GM12891 (cell line): ENCODE results near the gene LCK.

Experiments
- DNase-seq: peaks from one replicate; pipeline ENCODE4 v3.0.0; 2011; ENCODE audit warnings: low spot score; ENCODE audit not compliant: insufficient read length
- FAIRE-seq: peaks from 2 replicates; lab custom pipeline; 2011; peaks lifted over from hg19 to GRCh38; lab: Jason Lieb, UNC
- PAX5 ChIP-seq: IDR thresholded peaks from 2 replicates; pipeline ENCODE4 v1.6.1; 2011; ENCODE audit warnings: low read length, moderate library complexity, mild to moderate bottlenecking; ENCODE audit not compliant: insufficient read depth, severe bottlenecking
- POLR2A ChIP-seq: IDR thresholded peaks from 2 replicates; pipeline ENCODE4 v1.6.1; 2011; ENCODE audit warnings: low read depth, low read length, control low read depth
- POLR2AphosphoS5 ChIP-seq: IDR thresholded peaks from 2 replicates; pipeline ENCODE4 v1.6.1; 2011; ENCODE audit warnings: low read depth, low read length, control low read depth
- POU2F2 ChIP-seq: IDR thresholded peaks from 2 replicates; pipeline ENCODE4 v1.6.1; 2011; ENCODE audit warnings: low read depth, mild to moderate bottlenecking, control low read depth, low read length, moderate library complexity
- SPI1 ChIP-seq: IDR thresholded peaks from 2 replicates; pipeline ENCODE4 v1.6.1; 2011; ENCODE audit warnings: low read depth, low read length, control low read depth
- TAF1 ChIP-seq: IDR thresholded peaks from 2 replicates; pipeline ENCODE4 v1.6.1; 2011; ENCODE audit warnings: low read depth, low read length, control low read depth

LCK gene

GRCh38 chr1:32234792-32235191, 16.3 kb upstream of the LCK start:
- FAIRE-seq (no peak), DNase-seq (no peak)
- TF ChIP-seq POLR2A (no peak), POLR2AphosphoS5 (no peak), SPI1 (no peak), TAF1 (no peak), PAX5 (no peak), POU2F2 (no peak)

GRCh38 chr1:32239337-32239736, 11.7 kb upstream of the LCK start:
- DNase-seq (no peak), FAIRE-seq (no peak)
- no peak for TF ChIP-seq POLR2A
- TF ChIP-seq SPI1 = no peak
- TF ChIP-seq PAX5 = no peak
- no peak for TF ChIP-seq POLR2AphosphoS5
- no peak for TF ChIP-seq TAF1
- TF ChIP-seq POU2F2 = no peak

- FAIRE-seq (no peak), DNase-seq (no peak)
- TF ChIP-seq POLR2AphosphoS5 = no peak
- TF ChIP-seq TAF1 = no peak
- no peak for TF ChIP-seq PAX5
- no peak for TF ChIP-seq SPI1
These were observed 11.3 kb upstream of the LCK start for GRCh38 chr1:32239790-32240139.

GRCh38 chr1:32240140-32240951, 10.7 kb upstream of the LCK start:
- peak; percentile 82 for FAIRE-seq
- TF ChIP-seq SPI1 (0 out of 2 replicates have a peak, but pooled peaks have one; percentile 33), PAX5 (no peak)
- DNase-seq = no peak

GRCh38 chr1:32241001-32241763, 9.9 kb upstream of the LCK start:
- FAIRE-seq = peak; percentile 58

GRCh38 chr1:32242341-32242851, 8.7 kb upstream of the LCK start:
- no peak for FAIRE-seq
- no peak for DNase-seq
- no peak for TF ChIP-seq TAF1
- TF ChIP-seq SPI1 = peak; percentile 57

More at GRCh38 chr1:32241001-32241763, 9.9 kb upstream of the LCK start:
- peak; percentile 57 for DNase-seq
- TF ChIP-seq POLR2AphosphoS5 = no peak
- peak; percentile 40 for TF ChIP-seq PAX5

- no peak for FAIRE-seq
- no peak for TF ChIP-seq POU2F2
- no peak for TF ChIP-seq TAF1
- no peak for TF ChIP-seq SPI1
- no peak for TF ChIP-seq POLR2AphosphoS5
- TF ChIP-seq POLR2A = no peak
- no peak for TF ChIP-seq PAX5
- no peak for DNase-seq
These were observed 4.2 kb upstream of the LCK start, which contains the start of gene FAM167B for GRCh38 chr1:32246888-32247273. Gene FAM167B (plus strand): TSS chr1:32247222. CDS start chr1:32247422, 200 bp downstream.

GRCh38 chr1:32247452-32247851, 3.6 kb upstream of the LCK start:
- TF ChIP-seq POLR2A (no peak), SPI1 (no peak), PAX5 (no peak), POU2F2 (no peak), POLR2AphosphoS5 (no peak), TAF1 (no peak)
- DNase-seq (no peak), FAIRE-seq (no peak)

- TF ChIP-seq POLR2A (no peak), POU2F2 (no peak), PAX5 (no peak), TAF1 (no peak), SPI1 (no peak), POLR2AphosphoS5 (no peak)
- DNase-seq (peak; percentile 68), FAIRE-seq (peak; percentile 97)
These were observed 2.8 kb upstream of the LCK start for GRCh38 chr1:32247983-32248889.
